Hematopoietic multipotent progenitor cell treated with erythropoietin and hydrocortisone succinate and interleukin-3 and kit ligand, for 8 days (in vitro differentiated cells): ENCODE data around the gene BCL3.
"Not testable (repeated sequence)": the region's sequence is repeated elsewhere in the genome, so short reads cannot be mapped to it uniquely, and the experiment has no call there.

ENCODE experiments used
- DNase-seq: peaks from one replicate; pipeline ENCODE4 v3.0.0-alpha.2; 2015

Gene BCL3

GRCh38 chr19:44762038-44762437 is 13.5 kb downstream of the BCL3 start:
- DNase-seq: no peak

- no peak for DNase-seq
Observed at GRCh38 chr19:44765033-44765948, 16.8 kb downstream of the BCL3 start.

GRCh38 chr19:44765949-44766335 is 17.4 kb downstream of the BCL3 start:
- no peak for DNase-seq

GRCh38 chr19:44767295-44768180 is 19.0 kb downstream of the BCL3 start:
- no peak for DNase-seq

- peak; percentile 95 for DNase-seq
Observed at GRCh38 chr19:44770550-44771257, 22.2 kb downstream of the BCL3 start.

- DNase-seq: not testable (repeated sequence)
Observed at GRCh38 chr19:44772144-44772543, 23.6 kb downstream of the BCL3 start.

- DNase-seq: no peak
Observed at GRCh38 chr19:44772959-44773358, 24.5 kb downstream of the BCL3 start.

- DNase-seq: no peak
Observed at GRCh38 chr19:44775676-44776240, 27.2 kb downstream of the BCL3 start.

GRCh38 chr19:44776402-44777096 is 28.0 kb downstream of the BCL3 start:
- DNase-seq: no peak

GRCh38 chr19:44777715-44778347 is 29.3 kb downstream of the BCL3 start, which contains the start of gene CBLC:
TSS of gene CBLC (plus strand) at chr19:44777890. CDS start at chr19:44777932, 42 bp downstream.
- no peak for DNase-seq

GRCh38 chr19:44779150-44779549 is 30.6 kb downstream of the BCL3 start:
- DNase-seq: no peak

- not testable (repeated sequence) for DNase-seq
Observed at GRCh38 chr19:44781694-44782093, 33.2 kb downstream of the BCL3 start.

GRCh38 chr19:44782729-44783128 is 34.2 kb downstream of the BCL3 start:
- DNase-seq: no peak

GRCh38 chr19:44783545-44783944 is 35.0 kb downstream of the BCL3 start:
- no peak for DNase-seq

GRCh38 chr19:44785271-44785670 is 36.8 kb downstream of the BCL3 start:
- no peak for DNase-seq

GRCh38 chr19:44785993-44786392 is 37.5 kb downstream of the BCL3 start:
- DNase-seq: no peak

- DNase-seq: no peak
Observed at GRCh38 chr19:44788971-44789370, 40.5 kb downstream of the BCL3 start.

- DNase-seq: no peak
Observed at GRCh38 chr19:44789943-44790483, 41.5 kb downstream of the BCL3 start.

GRCh38 chr19:44792281-44792680 is 43.8 kb downstream of the BCL3 start:
- no peak for DNase-seq

- DNase-seq: no peak
Observed at GRCh38 chr19:44794610-44795009, 46.1 kb downstream of the BCL3 start.

GRCh38 chr19:44795398-44795987 is 47.0 kb downstream of the BCL3 start:
- no peak for DNase-seq
